Measurements from ENCODE around the gene HEYL.

HEYL gene

GRCh38 chr1:39663559-39663958, 24.1 kb upstream of the HEYL start:
- DNase-seq: no peak

- no peak for DNase-seq
Measured at GRCh38 chr1:39662861-39663260, 23.4 kb upstream of the HEYL start.

- DNase-seq: no peak
Measured at GRCh38 chr1:39659538-39659937, 20.1 kb upstream of the HEYL start.

- DNase-seq: no peak
Measured at GRCh38 chr1:39659110-39659509, 19.7 kb upstream of the HEYL start.

- DNase-seq: peak; percentile 74
Measured at GRCh38 chr1:39657923-39658485, 18.6 kb upstream of the HEYL start.

GRCh38 chr1:39657402-39657801, 18.0 kb upstream of the HEYL start:
- peak; percentile 36 for DNase-seq

- no peak for DNase-seq
Measured at GRCh38 chr1:39656391-39656790, 16.9 kb upstream of the HEYL start.

GRCh38 chr1:39655578-39656268, 16.3 kb upstream of the HEYL start:
- DNase-seq: no peak

GRCh38 chr1:39654291-39654690, 14.8 kb upstream of the HEYL start:
- DNase-seq: no peak

- peak; percentile 73 for DNase-seq
Measured at GRCh38 chr1:39653546-39654031, 14.1 kb upstream of the HEYL start.

GRCh38 chr1:39652554-39652953, 13.1 kb upstream of the HEYL start:
- DNase-seq: no peak

- DNase-seq: no peak
Measured at GRCh38 chr1:39652105-39652504, 12.7 kb upstream of the HEYL start.

- DNase-seq: no peak
Measured at GRCh38 chr1:39650431-39650830, 11.0 kb upstream of the HEYL start.

- DNase-seq: no peak
Measured at GRCh38 chr1:39649636-39650185, 10.3 kb upstream of the HEYL start.

GRCh38 chr1:39648496-39648895, 9.1 kb upstream of the HEYL start:
- DNase-seq: no peak

GRCh38 chr1:39647247-39647646, 7.8 kb upstream of the HEYL start:
- no peak for DNase-seq

GRCh38 chr1:39646232-39647081, 7.0 kb upstream of the HEYL start:
- peak; percentile 68 for DNase-seq

- DNase-seq: no peak
Measured at GRCh38 chr1:39645411-39646043, 6.1 kb upstream of the HEYL start.

- DNase-seq: no peak
Measured at GRCh38 chr1:39643705-39644104, 4.3 kb upstream of the HEYL start.

GRCh38 chr1:39642796-39643195, 3.4 kb upstream of the HEYL start:
- peak; percentile 80 for DNase-seq

- no peak for DNase-seq
Measured at GRCh38 chr1:39640861-39641260, 1.4 kb upstream of the HEYL start.

- no peak for DNase-seq
Measured at GRCh38 chr1:39638965-39639304, 508 bp downstream of the HEYL start.

- DNase-seq: no peak
Measured at GRCh38 chr1:39637361-39637760, 2.1 kb downstream of the HEYL start.

All from EL (cell line).